Measurements from ENCODE around the gene PLA2G2C.

GRCh38 chr1:20224546-20224945, 38.2 kb upstream of the PLA2G2C start:
- TF ChIP-seq CTCF (IDR thresholded peaks at IDR 0.05) (no peak), POLR2A (IDR thresholded peaks at IDR 0.05) (no peak), EP300 (IDR thresholded peaks at IDR 0.05) (no peak), POLR2AphosphoS5 (IDR thresholded peaks at IDR 0.05) (no peak)
